Kidney (tissue), 14 donors: ENCODE results near the gene NPFFR2. TPM values are rescaled to one million over a fixed set of nuclear protein-coding genes. Genes with fewer than 3 reads are reported as not detected.

Experiments
- DNase-seq, 5 donors: peaks; one replicate each; pipeline ENCODE4 v3.0.0-alpha.2; 2013 to 2020
- FAIRE-seq: peaks from 2 replicates; lab custom pipeline; 2012; peaks lifted over from hg19 to GRCh38; lab: Jason Lieb, UNC
- H3K27ac ChIP-seq, 2 donors: one replicate each; pipeline ENCODE4 v1.7.0; 2013; ENCODE audit warnings: low read depth in 2 of 2, low read length in 2 of 2, inconsistent platforms in 1 of 2
- H3K27me3 ChIP-seq: one replicate; pipeline ENCODE4 v1.7.1; 2013; ENCODE audit warnings: low read length, inconsistent platforms; ENCODE audit not compliant: control insufficient read depth, insufficient read depth
- H3K36me3 ChIP-seq, 3 donors: one replicate each; pipeline versions ENCODE4 v1.7.0 to v1.7.1; 2013; ENCODE audit warnings: low read length in 3 of 3, control low read depth in 1 of 3, inconsistent platforms in 1 of 3; ENCODE audit not compliant: insufficient read depth in 3 of 3, control insufficient read depth in 2 of 3
- H3K4me1 ChIP-seq, 3 donors: one replicate each; pipeline versions ENCODE4 v1.7.0 to v1.7.1; 2013; ENCODE audit warnings: low read length in 3 of 3, inconsistent platforms in 1 of 3, low read depth in 1 of 3; ENCODE audit not compliant: control insufficient read depth in 2 of 3, insufficient read depth in 2 of 3
- H3K4me3 ChIP-seq, 3 donors: one replicate each; pipeline versions ENCODE4 v1.7.0 to v1.8.1; 2013; ENCODE audit warnings: low read length in 3 of 3, control low read depth in 1 of 3, inconsistent platforms in 1 of 3
- H3K9ac ChIP-seq, 3 donors: one replicate each; pipeline versions ENCODE4 v1.7.0 to v1.7.1; 2013; ENCODE audit warnings: low read length in 3 of 3, control low read depth in 1 of 3, inconsistent platforms in 1 of 3
- H3K9me3 ChIP-seq, 3 donors: one replicate each; pipeline versions ENCODE4 v1.7.0 to v1.7.1; 2013; ENCODE audit warnings: low read length in 3 of 3, control low read depth in 1 of 3, inconsistent platforms in 1 of 3; ENCODE audit not compliant: control insufficient read depth in 2 of 3, insufficient read depth in 1 of 3
- CTCF ChIP-seq: IDR thresholded peaks from 3 replicates; pipeline ENCODE4 v1.5.1; 2012; ENCODE audit warnings: mild to moderate bottlenecking, moderate library complexity, borderline replicate concordance; ENCODE audit not compliant: insufficient read depth; ENCODE audit errors: extremely low read depth
- intact Hi-C: fragments of 100-400 bp; cut with DNase I; formaldehyde crosslinking; loops from one replicate; pipeline ENCODE4 v1.11.1; 2022
- polyA plus RNA-seq: library from polyadenylated mRNA; stranded (reverse); fragments of 350-450 nt; fragmentation: Illumina TruSeq; extraction: RNeasy Lipid Tissue Mini Kit (QIAGEN cat#74804); gene quantifications from one replicate; pipeline ENCODE4 v1.2.3, GENCODE V29; 2014; ENCODE audit warnings: low read depth, low replicate concordance; ENCODE audit not compliant: insufficient read depth
- total RNA-seq: library from RNA; stranded (reverse); fragmentation: NEBNext Ultra II Directional; extraction: Animal tissue kit (Norgen Biotek cat#: 25700); gene quantifications from one replicate; pipeline ENCODE4 v1.2.1, GENCODE V29; 2021
- donor health status: control.
- donor health status: control.
- donor health status: control.
- donor health status: control.
- donor health status: control.
- donor health status: DM: yes; HTN: yes; CAD: no.
- donor health status: Normal renal cell carcinoma (clear cell type).

NPFFR2 gene
- total and polyA plus RNA-seq, 2 donors from 2014 or later: not detected

GRCh38 chr4:72169861-72170260, 138.1 kb downstream of the NPFFR2 start:
- Histone ChIP-seq H3K27me3 (no peaks in the 10 kb centered on the region), H3K4me3 (no peak overlapping the region), H3K36me3 (no peaks in the 10 kb centered on the region), H3K4me1 (no peaks in the 10 kb centered on the region), H3K9ac (no peak overlapping the region), H3K9me3 (no peaks in the 10 kb centered on the region), H3K27ac (no peak overlapping the region)
- TF ChIP-seq CTCF: no peak
- no peak for FAIRE-seq
- intact Hi-C loops: no loop called here
- no peak for DNase-seq

GRCh38 chr4:72171761-72172160, 140.0 kb downstream of the NPFFR2 start:
- FAIRE-seq: no peak

GRCh38 chr4:72179342-72179741, 147.5 kb downstream of the NPFFR2 start:
- DNase-seq (no peak), FAIRE-seq (no peak)
- Histone ChIP-seq H3K4me3 (no peak overlapping the region), H3K27ac (no peak overlapping the region), H3K4me1 (no peaks in the 10 kb centered on the region), H3K9ac (no peak overlapping the region), H3K9me3 (peaks cover 0 to 3% (median 0%) of the 10 kb centered on the region in 3 donors), H3K27me3 (no peaks in the 10 kb centered on the region), H3K36me3 (no peaks in the 10 kb centered on the region)
- TF ChIP-seq CTCF: no peak
- intact Hi-C loops: no loop called here

More at GRCh38 chr4:72171761-72172160, 140.0 kb downstream of the NPFFR2 start:
- Histone ChIP-seq H3K9me3 (peaks cover 0 to 3% (median 0%) of the 10 kb centered on the region in 3 donors), H3K27me3 (no peaks in the 10 kb centered on the region), H3K4me1 (no peaks in the 10 kb centered on the region), H3K36me3 (no peaks in the 10 kb centered on the region), H3K27ac (no peak overlapping the region), H3K4me3 (no peak overlapping the region), H3K9ac (no peak overlapping the region)
- intact Hi-C loops: no loop called here
- no peak for DNase-seq
- no peak for TF ChIP-seq CTCF

- Histone ChIP-seq H3K27ac (no peak overlapping the region), H3K4me1 (no peaks in the 10 kb centered on the region), H3K9me3 (no peaks in the 10 kb centered on the region), H3K36me3 (no peaks in the 10 kb centered on the region), H3K4me3 (no peak overlapping the region), H3K27me3 (no peaks in the 10 kb centered on the region), H3K9ac (no peak overlapping the region)
- DNase-seq (no peak), FAIRE-seq (no peak)
- intact Hi-C loops: no loop called here
- TF ChIP-seq CTCF: no peak
Measured at GRCh38 chr4:72186714-72187113, 154.9 kb downstream of the NPFFR2 start.
